K562 (cell line): ENCODE measurements around the gene TYW3. TPM values are rescaled to one million over a fixed set of nuclear protein-coding genes. Genes with fewer than 3 reads are reported as not detected.

Experiments used
- ARID1B ChIP-seq: fragments of 450-650 bp; IDR thresholded peaks from 2 replicates; pipeline ENCODE4 v1.6.1; 2016; ENCODE audit warnings: antibody characterized with exemption, mild to moderate bottlenecking, inconsistent platforms
- ATF3 ChIP-seq, 2 experiments: fragments of 450-650 bp in 1 of 2; sonication (generic) in 1 of 2; formaldehyde crosslinking in 1 of 2; IDR thresholded peaks in 1 of 2; conservative IDR thresholded peaks in 1 of 2; 2 replicates each; pipeline versions ENCODE4 v1.6.1 to v1.8.1; 2016 to 2023; ENCODE audit warnings: mild to moderate bottlenecking in 2 of 2, moderate library complexity in 2 of 2, inconsistent platforms in 1 of 2, missing genetic modification reagents in 1 of 2
- CBFA2T2 ChIP-seq: fragments of 450-650 bp; conservative IDR thresholded peaks from 2 replicates; pipeline ENCODE4 v1.6.1; 2017; ENCODE audit warnings: mild to moderate bottlenecking
- CXXC5 ChIP-seq: fragments of 250-450 bp; sonication (Bioruptor Pico); IDR thresholded peaks from 2 replicates; pipeline ENCODE4 v1.8.0; 2022; ENCODE audit warnings: inconsistent platforms, mild to moderate bottlenecking, moderate library complexity
- DPF2 ChIP-seq: fragments of 450-650 bp; IDR thresholded peaks from 2 replicates; pipeline ENCODE4 v1.6.1; 2016
- EP300 ChIP-seq: IDR thresholded peaks from 2 replicates; pipeline ENCODE4 v1.6.1; 2012; ENCODE audit warnings: low read length, improper control_type of control experiment
- FOXJ3 ChIP-seq: sonication (generic); formaldehyde crosslinking; IDR thresholded peaks from 2 replicates; pipeline ENCODE4 v1.4.0; 2020; ENCODE audit warnings: mild to moderate bottlenecking, missing genetic modification reagents
- GATA2 ChIP-seq: sonication (generic); formaldehyde crosslinking; IDR thresholded peaks from 2 replicates; pipeline ENCODE4 v1.4.0; 2020; ENCODE audit warnings: mild to moderate bottlenecking, missing genetic modification reagents
- IFI16 ChIP-seq: fragments of 250-450 bp; sonication (Bioruptor Pico); IDR thresholded peaks from 2 replicates; pipeline ENCODE4 v2.1.2; 2022; ENCODE audit warnings: mild to moderate bottlenecking, inconsistent platforms
- ILF3 ChIP-seq: fragments of 450-650 bp; IDR thresholded peaks from 2 replicates; pipeline ENCODE4 v1.6.1; 2018; ENCODE audit warnings: antibody characterized with exemption, mild to moderate bottlenecking, moderate library complexity, borderline replicate concordance
- ILK ChIP-seq: fragments of 450-650 bp; IDR thresholded peaks from 2 replicates; pipeline ENCODE4 v1.6.1; 2016; ENCODE audit warnings: missing genetic modification characterization, low read depth, mild to moderate bottlenecking, missing compliant biosample characterization, moderate library complexity, borderline replicate concordance
- MAFK ChIP-seq: IDR thresholded peaks from 2 replicates; pipeline ENCODE4 v1.6.1; 2011; ENCODE audit warnings: low read length, improper control_type of control experiment
- NEUROD1 ChIP-seq: fragments of 150-350 bp; IDR thresholded peaks from 2 replicates; pipeline ENCODE4 v1.6.1; 2014; ENCODE audit warnings: borderline replicate concordance, low read length, low read depth; ENCODE audit not compliant: partially characterized antibody
- NFIC ChIP-seq: fragments of 450-650 bp; IDR thresholded peaks from 2 replicates; pipeline ENCODE4 v1.6.1; 2017; ENCODE audit warnings: mild to moderate bottlenecking, inconsistent platforms
- POLR2H ChIP-seq: IDR thresholded peaks from 2 replicates; pipeline ENCODE4 v1.6.1; 2016; ENCODE audit warnings: missing genetic modification characterization, low read depth, mild to moderate bottlenecking, control low read depth, missing compliant biosample characterization, moderate library complexity
- SMARCC2 ChIP-seq: fragments of 450-650 bp; IDR thresholded peaks from 2 replicates; pipeline ENCODE4 v1.6.1; 2017; ENCODE audit warnings: antibody characterized with exemption, moderate library complexity, mild to moderate bottlenecking, low read depth
- SMARCE1 ChIP-seq: fragments of 450-650 bp; IDR thresholded peaks from 2 replicates; pipeline ENCODE4 v1.7.1; 2016; ENCODE audit warnings: mild to moderate bottlenecking
- SRSF7 ChIP-seq: fragments of 200-400 bp; formaldehyde crosslinking; optimal IDR thresholded peaks from 2 replicates; pipeline ENCODE3; 2017; ENCODE audit warnings: mild to moderate bottlenecking, low read depth, low read length
- SUPT5H ChIP-seq: fragments of 450-650 bp; IDR thresholded peaks from 2 replicates; pipeline ENCODE4 v1.6.1; 2016
- TAL1 ChIP-seq: fragments of 450-650 bp; IDR thresholded peaks from 2 replicates; pipeline ENCODE4 v1.6.1; 2016; ENCODE audit warnings: mild to moderate bottlenecking
- TCFL5 ChIP-seq: fragments of 250-450 bp; sonication (Bioruptor Pico); conservative IDR thresholded peaks from 2 replicates; pipeline ENCODE4 v1.6.1; 2021; ENCODE audit warnings: mild to moderate bottlenecking, moderate library complexity, matching md5 sums
- USF2 ChIP-seq: sonication (generic); formaldehyde crosslinking; IDR thresholded peaks from 2 replicates; pipeline ENCODE4 v1.5.0; 2020; ENCODE audit warnings: missing genetic modification reagents
- ZBTB11 ChIP-seq, 3 experiments: fragments of 200-800 bp in 1 of 3; fragments of 250-450 bp in 1 of 3; fragments of 450-650 bp in 1 of 3; sonication (Bioruptor Pico) in 1 of 3; sonication (Bioruptor generic) in 1 of 3; formaldehyde crosslinking in 1 of 3; IDR thresholded peaks; 2 replicates each; pipeline versions ENCODE4 v1.6.1 to v1.8.0; 2016 to 2022; ENCODE audit warnings: mild to moderate bottlenecking in 2 of 3, missing genetic modification characterization in 2 of 3, missing compliant biosample characterization in 1 of 3, moderate library complexity in 1 of 3
- ZFP36 ChIP-seq: fragments of 150-350 bp; IDR thresholded peaks from 2 replicates; pipeline ENCODE4 v1.6.1; 2018; ENCODE audit warnings: low read length, low read depth; ENCODE audit not compliant: partially characterized antibody
- ZNF239 ChIP-seq: fragments of 250-450 bp; sonication (Bioruptor Pico); IDR thresholded peaks from 2 replicates; pipeline ENCODE4 v1.4.0; 2020; ENCODE audit warnings: mild to moderate bottlenecking
- ZNF274 ChIP-seq: IDR thresholded peaks from 2 replicates; pipeline ENCODE4 v1.6.1; 2011; ENCODE audit warnings: low read depth, mild to moderate bottlenecking, low read length, moderate library complexity, borderline replicate concordance
- polyA plus RNA-seq, 8 experiments: library from polyadenylated mRNA; depleted of rRNA in 4 of 8; stranded (reverse) in 5 of 8; unstranded in 3 of 8; fragments of >200 nt; fragmentation: Nextera tagmentation in 2 of 8; fragmentation: Illumina TruSeq in 1 of 8; extraction: Ambion mirVana in 2 of 8; extraction: Trizol in 1 of 8; gene quantifications; 2 replicates each; pipeline versions ENCODE4 v1.2.1 to v1.2.3, GENCODE V29; 2011 to 2014; ENCODE audit warnings: inconsistent platforms in 1 of 8, missing spikeins in 1 of 8
- total RNA-seq, 7 experiments: library from RNA; depleted of rRNA in 6 of 7; stranded (reverse); fragments of >200 nt in 6 of 7; fragmentation: Illumina TruSeq in 2 of 7; extraction: Trizol in 2 of 7; gene quantifications; 2 replicates each; pipeline versions ENCODE4 v1.2.1 to v1.2.3, GENCODE V29; 2011 to 2021; ENCODE audit warnings: low replicate concordance in 1 of 7

TYW3 gene
- total and polyA plus RNA-seq, 9 of the 15 experiments (the other 6 are each of a cell fraction or from before 2014, with no cell fraction given): 22.0 to 54.0 (median 41.1) TPM

GRCh38 chr1:74731399-74732052 lies 1.4 kb upstream of the TYW3 start (continued):
- TF ChIP-seq EP300 (peak; percentile 66), FOXJ3 (CRISPR knock-in tag) (no peak), SMARCC2 (0 out of 2 replicates have a peak, but pooled peaks have one; percentile 60), TCFL5 (CRISPR knock-in tag) (no peak), ZNF239 (CRISPR knock-in tag) (no peak), GATA2 (CRISPR knock-in tag) (peak; percentile 73), ILF3 (no peak), ILK (tag) (no peak), SRSF7 (no peak), SMARCE1 (peak; percentile 90), MAFK (no peak), NFIC (no peak), DPF2 (peak; percentile 93), ZBTB11 (CRISPR knock-in tag; IDR thresholded peaks at IDR 0.05) (no peak), ZNF274 (no peak), NEUROD1 (peak; percentile 35), CBFA2T2 (peak; percentile 44), ARID1B (peak; percentile 92), ZFP36 (no peak), USF2 (no peak), IFI16 (no peak), TAL1 (peak; percentile 76), SUPT5H (no peak), CXXC5 (CRISPR knock-in tag) (no peak), ATF3 (IDR thresholded peaks at IDR 0.05) (peak; percentile 63), ATF3 (CRISPR knock-in tag; conservative IDR thresholded peaks at IDR 0.05) (no peak), POLR2H (tag) (0 out of 2 replicates have a peak, but pooled peaks have one; percentile 31)
